Measurements from ENCODE around the gene SAYSD1.

The SAYSD1 gene

DNA sequence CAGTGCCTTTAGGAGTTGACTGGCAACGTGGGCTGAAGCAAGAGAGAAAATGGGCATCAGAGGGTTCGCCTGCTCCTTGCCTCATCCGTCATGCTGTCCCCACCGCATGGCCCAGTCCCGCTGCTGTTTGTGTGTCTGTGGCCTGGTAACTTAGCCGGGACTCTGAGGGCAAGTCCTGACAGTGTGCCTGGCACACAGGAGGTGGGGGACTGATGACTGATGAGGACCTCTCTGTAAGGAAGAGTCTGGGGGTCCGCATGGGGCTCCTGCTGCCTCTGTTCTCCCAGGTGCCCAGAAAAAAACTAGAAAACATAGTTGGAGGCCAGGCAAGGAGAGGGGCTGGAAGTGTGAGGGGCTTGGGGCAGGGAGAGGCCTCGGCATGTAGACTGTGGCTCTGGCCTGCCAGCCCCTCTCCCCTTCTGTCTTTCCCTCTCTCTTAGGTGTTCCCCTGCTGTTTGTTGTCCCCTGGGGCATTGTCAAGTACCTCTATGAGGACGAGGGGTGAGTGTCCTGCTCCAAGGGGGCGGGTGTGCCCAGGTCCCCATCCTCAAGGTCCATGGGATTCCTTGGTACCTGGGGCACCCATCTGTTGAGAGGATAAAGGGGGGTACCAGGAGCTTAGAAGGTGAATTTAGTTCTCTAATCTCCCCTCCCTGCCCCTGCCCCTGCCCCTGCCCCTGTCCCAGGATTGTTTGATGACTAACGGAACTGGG, 36.9 kb downstream of the SAYSD1 start:
- no peak for DNase-seq

DNA sequence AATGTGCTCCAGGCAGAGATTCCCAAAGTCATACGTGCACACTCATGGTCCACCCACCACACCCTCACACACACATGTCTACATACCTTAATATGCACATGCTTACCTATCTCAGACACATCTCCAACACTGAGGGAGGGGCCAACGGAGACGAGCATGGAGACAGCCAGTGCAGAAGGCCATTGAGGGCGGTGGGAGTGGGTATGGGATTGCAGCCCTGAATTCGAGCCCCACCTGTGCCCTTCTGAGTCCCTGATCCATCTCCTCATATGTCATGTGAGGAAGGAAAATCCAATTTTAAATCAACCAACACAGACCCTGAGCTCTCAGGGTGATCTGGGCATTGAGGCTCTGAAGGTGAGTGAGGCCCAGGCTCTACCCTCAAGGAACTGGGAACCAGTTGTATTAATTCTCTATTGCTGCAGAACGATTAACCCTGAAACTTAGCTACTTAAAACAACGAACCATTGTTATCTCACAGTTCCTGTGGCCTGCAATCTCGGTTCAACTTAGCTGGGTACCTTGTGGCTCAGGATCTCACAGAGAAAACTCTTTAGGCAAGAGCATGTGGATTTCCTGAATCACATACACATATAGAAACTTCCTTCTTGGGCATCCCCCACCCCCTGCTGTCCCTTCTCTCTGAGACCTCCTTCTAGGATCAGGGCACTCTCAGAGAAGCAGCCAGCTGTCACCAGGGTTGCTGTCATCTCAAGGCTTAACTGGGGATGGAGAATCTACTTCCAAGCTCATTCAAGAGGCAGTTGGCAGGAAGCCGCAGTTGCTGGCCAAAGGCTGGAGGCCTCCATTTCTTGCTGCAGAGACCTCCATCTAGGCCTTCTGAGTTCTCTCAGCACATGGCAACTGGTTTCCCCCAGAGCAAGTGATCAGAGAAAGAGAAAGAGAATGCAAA, 38.1 kb downstream of the SAYSD1 start:
- DNase-seq: no peak

GRCh38 chr6:39075807-39076622, 39.0 kb downstream of the SAYSD1 start:
- no peak for DNase-seq

DNA sequence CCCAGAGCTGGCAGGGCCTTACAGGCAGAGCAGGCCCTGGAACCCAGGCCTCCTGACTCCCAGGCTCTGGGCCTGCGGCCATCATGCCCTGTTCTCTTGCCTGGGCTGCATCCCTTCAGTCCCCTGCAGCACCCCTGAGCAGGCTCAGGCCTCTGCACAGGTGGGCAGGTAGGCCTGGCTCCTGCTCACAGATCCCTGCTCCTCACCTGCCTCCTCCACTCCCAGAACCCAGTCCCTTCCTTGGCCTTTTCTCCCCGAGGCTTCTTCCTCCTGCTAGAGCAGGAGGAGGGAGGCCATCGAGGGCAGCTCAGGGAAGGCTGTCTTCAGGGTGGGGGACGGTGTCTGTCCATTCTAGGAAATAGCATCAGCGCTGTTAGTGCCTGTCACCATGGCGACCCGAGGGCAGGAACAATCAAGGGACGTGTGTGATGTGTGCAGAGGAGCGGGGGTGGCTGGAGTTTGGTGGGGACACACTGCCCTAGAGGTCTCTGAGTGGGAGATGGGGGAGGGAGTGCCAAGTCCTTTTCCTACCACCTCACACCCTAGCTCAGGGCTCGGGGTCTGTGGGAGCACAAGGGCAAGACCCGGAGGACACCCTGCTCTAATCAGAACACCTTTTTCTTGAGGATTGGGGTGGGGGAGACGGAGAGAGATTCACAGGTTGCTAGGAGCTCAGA, 39.8 kb downstream of the SAYSD1 start:
- DNase-seq: no peak

GRCh38 chr6:39074486-39074885, 40.5 kb downstream of the SAYSD1 start:
- DNase-seq: no peak

DNA sequence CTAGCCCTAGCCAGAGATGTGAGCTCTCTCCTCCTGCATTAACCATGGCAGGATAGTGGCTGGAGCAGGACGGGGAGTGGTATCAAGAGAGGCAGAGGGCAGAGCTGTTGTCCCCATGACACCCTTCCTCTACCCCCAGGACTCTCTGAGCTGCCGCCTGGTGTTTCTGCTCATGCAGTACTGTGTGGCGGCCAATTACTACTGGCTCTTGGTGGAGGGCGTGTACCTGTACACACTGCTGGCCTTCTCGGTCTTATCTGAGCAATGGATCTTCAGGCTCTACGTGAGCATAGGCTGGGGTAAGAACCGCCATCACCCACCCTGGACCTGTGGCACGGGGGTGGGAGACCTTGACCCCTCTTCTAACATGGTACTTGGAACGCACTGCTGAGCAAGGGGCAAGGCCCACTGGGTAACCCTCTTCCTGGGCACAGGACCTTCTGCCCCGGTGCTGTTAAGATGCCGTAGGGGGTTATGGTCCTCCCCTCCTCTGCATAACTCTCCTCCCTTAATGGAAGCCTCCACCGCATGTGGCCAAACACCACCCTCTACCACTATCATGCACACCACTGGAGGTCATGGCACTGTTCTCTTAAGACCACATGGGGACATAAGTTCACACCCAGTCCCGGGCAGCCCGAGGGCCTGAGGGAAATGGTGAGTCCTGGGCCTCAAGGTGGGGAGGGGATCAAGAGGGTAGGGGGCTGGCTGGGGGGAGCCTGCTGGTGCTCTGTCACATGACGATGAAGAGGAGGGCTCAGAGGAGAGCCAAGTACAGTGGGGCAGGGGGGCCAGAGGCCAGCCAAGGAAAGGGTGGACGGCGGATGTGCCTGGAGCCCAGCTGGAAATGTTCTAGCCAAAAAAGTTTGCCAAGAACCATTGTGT, 41.3 kb downstream of the SAYSD1 start:
- DNase-seq: no peak

- DNase-seq: no peak
Observed at GRCh38 chr6:39072830-39073229, 42.2 kb downstream of the SAYSD1 start.

DNA sequence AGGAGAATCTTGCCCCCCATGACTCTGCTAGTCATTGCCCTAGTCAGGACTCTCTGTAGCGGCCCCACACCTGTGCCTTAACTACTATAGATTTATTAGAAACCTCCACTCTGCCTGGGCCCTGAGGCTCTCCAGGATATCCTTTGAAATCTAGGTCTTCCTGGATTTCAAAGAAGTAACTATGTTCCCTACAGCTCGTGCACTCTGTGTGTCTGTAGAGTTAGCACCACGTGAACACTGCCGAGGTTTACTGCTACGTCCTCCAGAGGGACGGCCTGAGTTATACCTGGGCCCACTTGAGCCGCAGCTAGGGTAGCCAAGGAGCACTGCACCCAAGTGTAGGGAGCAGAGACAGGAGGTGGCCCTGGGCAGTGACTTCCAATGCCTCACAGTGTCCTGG, 46.6 kb downstream of the SAYSD1 start:
- DNase-seq: no peak

DNA sequence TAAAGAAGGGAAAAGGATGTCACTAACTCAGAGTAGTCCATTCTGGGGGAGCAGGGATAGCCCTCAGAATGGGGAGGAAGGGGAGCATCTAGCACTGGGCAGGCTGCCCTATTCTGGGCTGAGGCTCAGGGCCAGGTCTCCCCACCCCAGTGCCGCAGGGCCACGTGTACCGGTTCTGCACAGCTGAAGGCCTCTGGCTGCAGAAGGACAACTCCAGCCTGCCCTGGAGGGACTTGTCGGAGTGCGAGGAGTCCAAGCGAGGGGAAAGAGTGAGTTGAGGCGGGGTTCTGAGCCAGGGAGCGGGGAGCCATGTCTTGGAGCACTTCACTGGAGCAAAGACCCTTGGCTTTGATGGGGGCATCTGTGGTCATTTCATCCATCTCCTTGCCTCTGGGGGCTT, 49.4 kb downstream of the SAYSD1 start:
- no peak for DNase-seq

DNA sequence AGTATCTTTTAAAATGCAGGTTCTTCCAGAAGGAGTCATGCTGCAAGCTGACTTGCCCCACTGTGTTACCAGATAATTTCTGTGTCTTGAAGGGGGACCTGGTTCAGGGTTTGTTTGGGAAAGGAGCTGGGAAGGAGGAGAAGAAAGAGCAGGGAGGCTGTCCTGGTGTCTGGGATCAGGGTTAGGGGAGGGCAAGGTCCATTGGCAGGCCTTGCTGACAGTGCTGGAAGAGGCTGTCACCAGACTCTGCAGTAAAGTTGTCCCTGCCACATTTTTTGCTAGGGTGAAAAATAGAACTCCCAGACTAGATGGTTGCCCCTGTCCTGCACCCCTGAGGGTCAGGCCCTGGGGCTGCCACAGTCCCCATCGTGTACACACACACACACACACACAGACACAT, 51.5 kb downstream of the SAYSD1 start:
- DNase-seq: no peak

DNA sequence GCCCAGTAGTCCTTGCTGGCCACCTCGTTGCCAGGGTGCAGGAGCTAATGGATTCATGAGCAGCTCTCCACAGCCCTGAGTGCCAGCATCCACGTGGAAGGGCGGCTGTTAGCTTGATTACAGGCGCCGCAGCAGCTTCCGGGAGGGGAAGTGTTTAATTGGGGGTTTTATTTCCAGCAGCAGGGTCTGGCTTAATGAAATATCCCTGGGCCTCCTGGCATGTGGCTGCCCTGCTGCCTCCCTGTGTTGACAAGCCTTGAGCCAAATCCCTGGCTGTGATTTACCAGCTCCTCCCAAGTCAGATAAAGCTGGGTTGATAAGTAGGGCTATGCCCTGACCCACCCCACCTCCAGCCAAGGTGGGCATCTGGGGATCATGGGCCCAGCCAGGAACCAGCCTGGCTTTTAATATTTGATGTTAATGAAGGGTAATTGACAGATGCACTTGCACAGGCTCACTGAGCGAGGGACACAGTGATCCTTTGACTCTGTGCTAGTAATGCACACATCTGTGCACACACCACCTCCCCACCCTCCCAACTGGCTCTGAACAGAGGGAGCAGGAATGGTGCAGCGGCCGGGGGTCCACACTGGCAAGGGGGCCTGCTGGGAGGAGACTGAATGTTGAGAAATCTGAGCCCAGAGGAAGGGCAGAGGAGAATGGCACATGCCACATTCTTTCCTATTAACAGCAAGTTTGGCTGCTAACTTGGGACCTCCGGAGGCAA, 52.8 kb downstream of the SAYSD1 start:
- no peak for DNase-seq

DNA sequence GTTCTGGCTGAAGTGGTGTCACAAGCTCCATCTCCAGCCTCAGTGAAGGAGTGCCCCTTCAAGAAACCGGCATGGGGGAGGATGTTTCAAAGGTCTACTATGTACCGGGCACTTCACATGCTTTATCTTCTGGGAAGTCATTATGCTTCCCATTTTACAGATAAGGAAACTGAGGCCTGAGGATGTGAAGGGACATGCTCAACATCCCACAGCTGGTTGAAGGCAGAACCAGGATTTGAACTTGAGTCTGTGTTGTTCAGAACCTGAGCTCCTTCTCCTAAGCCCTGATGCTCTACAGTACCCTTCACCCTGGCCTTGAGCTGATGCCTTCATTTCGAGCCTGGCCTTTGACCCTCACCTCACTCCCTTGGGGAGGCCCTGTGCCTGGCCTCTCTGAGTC, 53.4 kb downstream of the SAYSD1 start:
- no peak for DNase-seq

DNA sequence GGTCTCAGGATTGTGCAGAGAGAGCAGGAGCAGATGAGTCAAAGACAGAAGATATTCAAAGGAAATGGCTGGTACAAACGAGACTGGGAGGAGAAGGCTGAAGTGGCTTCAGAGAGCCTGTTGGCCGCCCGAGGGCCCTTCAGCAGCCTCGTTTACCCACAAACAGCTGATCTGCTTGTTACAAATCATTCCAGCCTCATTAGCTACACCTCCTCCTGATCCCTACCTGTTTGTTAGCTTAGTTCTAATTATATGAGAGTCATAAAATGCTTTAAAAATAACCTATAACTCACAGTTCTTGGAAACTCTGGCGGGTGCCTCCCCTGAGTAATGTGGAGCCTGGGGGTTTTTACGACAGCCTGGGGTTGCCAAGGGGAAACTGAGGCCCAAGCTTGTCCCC, 53.8 kb downstream of the SAYSD1 start:
- no peak for DNase-seq

- DNase-seq: no peak
Observed at GRCh38 chr6:39060467-39061160, 54.4 kb downstream of the SAYSD1 start.

- DNase-seq: no peak
Observed at GRCh38 chr6:39059496-39060310, 55.3 kb downstream of the SAYSD1 start.

GRCh38 chr6:39058471-39059147, 56.4 kb downstream of the SAYSD1 start:
- DNase-seq: no peak

DNA sequence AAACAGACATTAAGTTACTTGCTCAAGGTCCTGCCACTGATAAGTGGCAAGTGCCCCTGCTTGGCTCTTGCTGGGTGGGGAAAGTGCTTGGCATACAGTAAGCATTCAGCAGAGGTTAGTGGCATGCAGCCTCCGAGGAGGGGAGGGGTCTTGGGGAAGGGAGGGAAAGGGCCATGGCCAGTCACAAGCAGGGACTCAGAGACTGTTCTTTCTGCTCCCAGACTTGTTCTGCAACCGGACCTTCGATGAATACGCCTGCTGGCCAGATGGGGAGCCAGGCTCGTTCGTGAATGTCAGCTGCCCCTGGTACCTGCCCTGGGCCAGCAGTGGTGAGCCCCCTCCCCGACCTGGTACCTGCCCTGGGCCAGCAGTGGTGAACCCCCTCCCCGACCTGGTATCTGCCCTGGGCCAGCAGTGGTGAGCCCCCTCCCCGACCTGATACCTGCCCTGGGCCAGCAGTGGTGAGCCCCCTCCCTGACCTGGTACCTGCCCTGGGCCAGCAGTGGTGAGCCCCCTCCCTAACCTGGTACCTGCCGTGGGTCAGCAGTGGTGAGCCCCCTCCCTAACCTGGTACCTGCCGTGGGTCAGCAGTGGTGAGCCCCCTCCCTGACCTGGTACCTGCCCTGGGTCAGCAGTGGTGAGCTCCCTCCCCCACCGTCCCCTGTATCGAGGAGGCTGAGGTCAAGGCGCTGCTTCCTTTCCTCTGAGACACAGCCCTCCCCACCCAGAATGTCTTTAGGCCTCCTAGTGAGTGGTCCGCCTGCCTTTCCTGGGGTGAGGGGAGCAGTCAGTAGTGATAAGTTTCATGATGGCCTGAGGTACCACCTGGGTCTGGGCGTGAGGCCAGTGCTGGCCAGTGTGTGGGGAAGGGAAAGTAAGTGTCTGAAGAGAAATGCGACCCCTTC, 57.5 kb downstream of the SAYSD1 start:
- no peak for DNase-seq

GRCh38 chr6:39056681-39057080, 58.3 kb downstream of the SAYSD1 start:
- no peak for DNase-seq
